ENCODE results near the gene RRAGB.

DNA sequence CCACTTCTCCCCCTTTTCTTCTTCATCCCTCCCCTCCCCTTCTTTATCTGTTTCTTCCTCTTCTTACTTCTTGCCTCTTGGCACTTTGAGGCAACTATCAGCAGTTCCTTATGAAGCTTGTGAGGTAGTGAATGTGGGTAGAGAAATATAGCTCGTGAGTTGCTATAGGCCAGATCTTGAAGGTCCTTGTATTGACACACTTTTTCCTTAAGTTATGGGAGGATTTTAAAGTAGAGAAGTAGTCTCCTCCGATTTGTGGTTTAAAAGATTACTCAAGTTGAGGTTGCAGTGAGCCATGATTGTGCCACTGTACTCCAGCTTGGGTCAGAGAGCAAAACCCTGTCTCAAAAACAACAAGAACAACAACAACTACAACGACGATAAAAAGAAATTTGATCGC, 3.4 kb upstream of the RRAGB start:
- TF ChIP-seq POLR2AphosphoS5 (IDR thresholded peaks at IDR 0.05; ENCODE audit: low read depth, low read length) (no peak), TAF1 (IDR thresholded peaks at IDR 0.05; ENCODE audit: low read depth, low read length) (no peak)
